Peyer's patch (tissue), 4 donors: ENCODE results near the gene ADAMTSL4. TPM values are rescaled to one million over a fixed set of nuclear protein-coding genes. Genes with fewer than 3 reads are reported as not detected.
"Not testable (repeated sequence)": the region's sequence is repeated elsewhere in the genome, so short reads cannot be mapped to it uniquely, and the experiment has no call there.

Experiments
- DNase-seq, 3 donors: peaks; one replicate each; pipeline ENCODE4 v3.0.0-alpha.2; 2017 to 2019
- H3K27ac ChIP-seq, 4 donors: fragments of 200-600 bp; sonication (generic); one replicate each; pipeline ENCODE4 v1.5.1; 2016 to 2019
- H3K27me3 ChIP-seq, 2 donors: fragments of 200-600 bp; sonication (generic); one replicate each; pipeline ENCODE4 v1.5.1; 2019
- H3K36me3 ChIP-seq, 3 donors: fragments of 200-600 bp; sonication (generic); one replicate each; pipeline ENCODE4 v1.5.1; 2016 to 2019
- H3K4me1 ChIP-seq, 4 donors: fragments of 200-600 bp; sonication (generic); one replicate each; pipeline ENCODE4 v1.5.1; 2016 to 2019
- H3K4me3 ChIP-seq, 4 donors: fragments of 200-600 bp; sonication (generic); 1 replicate in 3 of 4; 2 replicates in 1 of 4; pipeline ENCODE4 v1.5.1; 2016 to 2019; ENCODE audit warnings: mild to moderate bottlenecking in 1 of 4
- H3K9me3 ChIP-seq, 4 donors: fragments of 200-600 bp; sonication (generic); one replicate each; pipeline ENCODE4 v1.5.1; 2016 to 2019; ENCODE audit warnings: mild to moderate bottlenecking in 1 of 4
- POLR2A ChIP-seq, 2 donors: fragments of 450-650 bp; IDR thresholded peaks; one replicate each; pipeline ENCODE4 v1.5.1; 2017; ENCODE audit warnings: antibody characterized with exemption in 2 of 2, mild to moderate bottlenecking in 2 of 2, moderate library complexity in 2 of 2
- total RNA-seq, 4 donors: library from RNA; depleted of rRNA; stranded (reverse); fragments of >200 nt; gene quantifications; one replicate each; pipeline ENCODE4 v1.1.0, GENCODE V29; 2016
- TF ChIP-seq, protein P1 (sequence below), 6 experiments: fragments of 450-650 bp in 4 of 6; fragments of 200-600 bp in 2 of 6; sonication (generic) in 1 of 6; IDR thresholded peaks; one replicate each; pipeline ENCODE4 v1.5.1; 2017 to 2019; ENCODE audit warnings: antibody characterized with exemption in 6 of 6, mild to moderate bottlenecking in 3 of 6, moderate library complexity in 1 of 6

ADAMTSL4 gene
- total RNA-seq, 4 donors from 2014 or later = 2.3 to 28.9 (median 15.3) TPM

DNA sequence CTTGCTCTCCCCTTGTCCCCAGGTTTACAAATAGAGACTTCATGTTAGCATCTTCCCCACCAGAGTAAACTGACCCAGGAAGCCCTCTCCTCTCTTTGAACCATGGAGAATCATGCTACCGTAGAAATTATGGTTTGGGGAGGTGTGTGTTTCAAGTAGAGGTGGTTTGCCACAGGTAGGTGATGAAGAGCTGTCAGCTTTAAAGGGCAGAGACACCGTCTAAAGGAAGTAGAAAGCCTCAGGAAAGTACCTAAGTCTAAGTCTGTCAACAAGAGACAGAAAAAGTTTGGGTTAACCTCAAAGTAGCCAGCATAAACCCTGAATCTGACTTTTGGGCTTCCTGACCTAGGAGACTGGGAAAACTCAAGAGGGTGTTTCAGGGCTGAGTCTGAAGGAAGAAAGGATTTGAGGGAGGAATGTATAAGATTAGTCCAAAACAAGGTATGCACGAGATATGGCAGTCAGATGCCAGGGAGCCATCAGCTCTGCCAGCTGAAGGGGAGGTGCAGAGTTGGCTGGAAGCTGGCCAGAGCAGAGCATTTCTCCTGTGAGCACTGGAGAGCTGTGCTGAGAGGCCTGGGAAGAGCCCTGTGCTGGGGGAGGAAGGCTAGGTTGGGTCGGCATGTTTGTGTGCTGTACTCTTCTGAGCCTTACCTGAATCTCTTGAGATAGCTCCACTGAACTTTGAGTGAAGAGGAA is 14.3 kb downstream of the ADAMTSL4 start:
- DNase-seq = peak in 2 of 3 donors; percentile 67 to 75
- Histone ChIP-seq H3K36me3 (no peaks in the 10 kb centered on the region), H3K27ac (peak overlapping the region; percentile 97 to 100 (median 98)), H3K4me1 (peaks cover 20 to 88% (median 64%) of the 10 kb centered on the region in 4 donors), H3K4me3 (peak overlapping the region in 3 of 4 donors; percentile 18 to 60 (median 55)), H3K9me3 (no peaks in the 10 kb centered on the region), H3K27me3 (no peaks in the 10 kb centered on the region)
- peak in 1 of 2 donors; percentile 4 for TF ChIP-seq POLR2A (IDR thresholded peaks at IDR 0.05)
- TF ChIP-seq, protein P1, sequence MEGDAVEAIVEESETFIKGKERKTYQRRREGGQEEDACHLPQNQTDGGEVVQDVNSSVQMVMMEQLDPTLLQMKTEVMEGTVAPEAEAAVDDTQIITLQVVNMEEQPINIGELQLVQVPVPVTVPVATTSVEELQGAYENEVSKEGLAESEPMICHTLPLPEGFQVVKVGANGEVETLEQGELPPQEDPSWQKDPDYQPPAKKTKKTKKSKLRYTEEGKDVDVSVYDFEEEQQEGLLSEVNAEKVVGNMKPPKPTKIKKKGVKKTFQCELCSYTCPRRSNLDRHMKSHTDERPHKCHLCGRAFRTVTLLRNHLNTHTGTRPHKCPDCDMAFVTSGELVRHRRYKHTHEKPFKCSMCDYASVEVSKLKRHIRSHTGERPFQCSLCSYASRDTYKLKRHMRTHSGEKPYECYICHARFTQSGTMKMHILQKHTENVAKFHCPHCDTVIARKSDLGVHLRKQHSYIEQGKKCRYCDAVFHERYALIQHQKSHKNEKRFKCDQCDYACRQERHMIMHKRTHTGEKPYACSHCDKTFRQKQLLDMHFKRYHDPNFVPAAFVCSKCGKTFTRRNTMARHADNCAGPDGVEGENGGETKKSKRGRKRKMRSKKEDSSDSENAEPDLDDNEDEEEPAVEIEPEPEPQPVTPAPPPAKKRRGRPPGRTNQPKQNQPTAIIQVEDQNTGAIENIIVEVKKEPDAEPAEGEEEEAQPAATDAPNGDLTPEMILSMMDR (IDR thresholded peaks at IDR 0.05) = no peak

DNA sequence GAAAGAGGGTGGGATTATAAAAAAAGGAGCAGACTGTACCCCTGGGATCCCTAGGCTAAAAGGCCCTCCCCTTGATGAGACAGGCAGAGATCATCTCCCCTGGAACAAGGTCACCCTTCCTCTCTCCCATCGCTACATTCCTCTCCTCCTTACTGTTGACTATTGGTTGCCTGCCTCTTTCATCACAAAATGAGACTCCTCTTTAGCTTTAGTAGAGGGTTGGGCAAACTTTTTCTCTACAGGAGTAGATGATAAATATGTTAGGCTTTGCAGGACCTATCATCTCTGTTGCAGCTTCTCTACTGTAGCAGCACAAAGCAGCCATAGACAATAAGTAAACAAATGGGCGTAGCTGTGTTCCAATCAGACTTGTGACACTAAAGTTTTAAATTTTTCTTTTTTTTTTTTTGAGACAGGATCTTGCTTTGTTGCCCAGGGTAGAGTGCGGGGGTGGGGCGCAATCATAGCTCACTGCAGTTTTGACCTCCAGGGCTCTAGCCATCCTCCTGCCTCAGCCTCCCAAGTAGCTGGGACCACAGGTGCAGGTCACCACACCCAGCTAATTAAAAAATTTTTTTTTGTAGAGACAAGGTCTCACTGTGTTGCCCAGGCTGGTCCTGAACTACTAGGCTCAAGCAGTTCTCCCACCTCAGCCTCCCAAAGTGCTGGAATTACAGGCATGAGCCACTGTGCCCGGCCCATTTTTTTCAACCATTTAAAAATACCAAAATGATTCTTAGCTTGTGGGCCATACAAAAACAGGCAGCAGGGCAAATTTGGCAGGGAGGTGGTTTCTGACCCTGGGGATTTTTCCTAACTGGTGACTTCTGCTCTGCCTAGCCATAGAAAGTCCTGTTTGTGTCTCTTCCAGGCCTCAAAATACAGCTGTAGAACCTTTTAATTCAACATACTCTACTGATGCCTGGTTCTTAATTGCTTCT is 15.1 kb downstream of the ADAMTSL4 start:
- peak in 2 of 3 donors; percentile 56 to 67 for DNase-seq
- peak overlapping the region in 2 of 4 donors; percentile 5 to 7 for H3K4me3 ChIP-seq

GRCh38 chr1:150565240-150565991 is 16.2 kb downstream of the ADAMTSL4 start:
- H3K4me3 ChIP-seq, H3K9me3 ChIP-seq, H3K27me3 ChIP-seq, H3K36me3 ChIP-seq: not testable (repeated sequence)
- H3K27ac ChIP-seq = peak overlapping the region; percentile 92 to 100 (median 98)
- DNase-seq = peak in 1 of 3 donors; percentile 42
- peaks cover 19 to 88% (median 73%) of the 10 kb centered on the region in 4 donors for H3K4me1 ChIP-seq

More for the DNA sequence above, 15.1 kb downstream of the ADAMTSL4 start:
- Histone ChIP-seq H3K9me3 (no peaks in the 10 kb centered on the region), H3K36me3 (no peaks in the 10 kb centered on the region), H3K27ac (peak overlapping the region; percentile 97 to 100 (median 98)), H3K27me3 (no peaks in the 10 kb centered on the region), H3K4me1 (peaks cover 20 to 88% (median 71%) of the 10 kb centered on the region in 4 donors)
- TF ChIP-seq, protein P1 (IDR thresholded peaks at IDR 0.05) = no peak
- no peak for TF ChIP-seq POLR2A (IDR thresholded peaks at IDR 0.05)

DNA sequence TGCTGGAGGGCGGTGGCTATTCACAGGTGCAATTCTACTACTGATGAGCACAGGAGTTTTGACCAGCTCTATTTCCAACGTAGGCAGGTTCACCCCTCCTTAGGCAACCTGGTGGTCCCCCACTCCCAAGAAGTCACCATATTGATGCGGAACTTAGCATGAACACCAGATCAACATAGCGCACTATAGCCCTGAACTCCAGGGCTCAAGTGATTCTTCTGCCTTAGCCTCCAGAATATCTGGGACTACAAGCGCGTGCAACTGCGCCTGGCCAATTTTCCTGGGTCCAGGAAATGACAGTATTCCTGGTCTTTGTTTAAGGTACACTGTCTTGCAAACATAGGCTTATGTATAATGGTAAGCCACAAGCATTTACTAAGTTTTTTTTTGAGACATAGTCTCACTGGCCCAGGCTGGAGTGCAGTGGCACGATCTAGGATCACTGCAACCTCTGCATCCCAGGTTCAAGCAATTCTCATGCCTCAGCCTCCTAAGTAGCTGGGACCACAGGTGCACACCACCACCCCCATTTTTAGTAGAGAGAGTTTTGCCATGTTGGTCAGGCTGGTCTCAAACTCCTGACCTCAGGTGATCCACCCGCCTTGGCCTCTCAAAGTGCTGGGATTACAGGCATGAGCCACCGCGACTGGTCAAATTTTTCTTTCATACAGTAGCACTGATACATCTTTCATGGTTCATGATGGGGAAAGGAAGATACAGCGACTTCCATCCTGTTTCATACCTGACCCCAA is 17.6 kb downstream of the ADAMTSL4 start:
- Histone ChIP-seq H3K27ac (peak overlapping the region; percentile 92 to 100 (median 98)), H3K9me3 (no peaks in the 10 kb centered on the region), H3K4me1 (peaks cover 16 to 97% (median 72%) of the 10 kb centered on the region in 4 donors), H3K4me3 (peak overlapping the region; percentile 9 to 45 (median 26)), H3K36me3 (peaks cover 0 to 18% (median 0%) of the 10 kb centered on the region in 3 donors), H3K27me3 (no peaks in the 10 kb centered on the region)
- TF ChIP-seq, protein P1 (IDR thresholded peaks at IDR 0.05) = no peak
- no peak for TF ChIP-seq POLR2A (IDR thresholded peaks at IDR 0.05)
- peak in 1 of 3 donors; percentile 37 for DNase-seq

- peaks cover 16 to 100% (median 74%) of the 10 kb centered on the region in 4 donors for H3K4me1 ChIP-seq
- H3K27ac ChIP-seq = peak overlapping the region; percentile 92 to 100 (median 98)
- H3K9me3 ChIP-seq = no peaks in the 10 kb centered on the region
- DNase-seq = peak in 2 of 3 donors; percentile 48 to 72
- H3K4me3 ChIP-seq = peak overlapping the region; percentile 9 to 45 (median 26)
- TF ChIP-seq POLR2A (IDR thresholded peaks at IDR 0.05) = peak in 1 of 2 donors; percentile 10
- TF ChIP-seq, protein P1 (IDR thresholded peaks at IDR 0.05) = no peak
- H3K27me3 ChIP-seq = no peaks in the 10 kb centered on the region
- H3K36me3 ChIP-seq = peaks cover 0 to 24% (median 0%) of the 10 kb centered on the region in 3 donors
These were observed 18.1 kb downstream of the ADAMTSL4 start for GRCh38 chr1:150567341-150567716.
